Activated B cell treated with CpG ODN at 0.5 μM for 24 hours (primary cell): ENCODE data around the gene HOMER1. TPM values are rescaled to one million over a fixed set of nuclear protein-coding genes. Genes with fewer than 3 reads are reported as not detected.

Experiments used
- ATAC-seq: fragments of 200-7000 bp; cut with Tn5 transposase; one replicate; pipeline ENCODE4 v1.10.0; 2021; ENCODE audit warnings: low read depth, mild to moderate bottlenecking, moderate library complexity
- CTCF ChIA-PET: fragments of 350-600 bp; sonication (Branson Sonifier 250); formaldehyde crosslinking; loops from one replicate; lab custom pipeline; 2021; ENCODE audit warnings: antibody characterized with exemption; lab: Charles Lee
- POLR2A ChIA-PET: fragments of 350-600 bp; sonication (Branson Sonifier 250); formaldehyde crosslinking; loops from one replicate; lab custom pipeline; 2021; ENCODE audit warnings: antibody characterized with exemption; lab: Charles Lee
- DNase-seq: peaks from one replicate; pipeline ENCODE4 v3.0.0; 2022
- H3K27ac Mint-ChIP-seq: one replicate; pipeline ENCODE4 v1.8.0; 2020; ENCODE audit warnings: mixed read lengths
- H3K27me3 Mint-ChIP-seq: one replicate; pipeline ENCODE4 v1.8.0; 2021; ENCODE audit warnings: mixed read lengths
- H3K36me3 Mint-ChIP-seq: one replicate; pipeline ENCODE4 v1.8.0; 2021; ENCODE audit warnings: low read depth, mixed read lengths
- H3K4me1 Mint-ChIP-seq: one replicate; pipeline ENCODE4 v1.8.0; 2021; ENCODE audit warnings: mixed read lengths
- H3K4me3 Mint-ChIP-seq: one replicate; pipeline ENCODE4 v1.8.0; 2020; ENCODE audit warnings: mild to moderate bottlenecking, mixed read lengths
- H3K9me3 Mint-ChIP-seq: one replicate; pipeline ENCODE4 v1.8.0; 2020; ENCODE audit warnings: mixed read lengths
- CTCF ChIP-seq: fragments of 200-600 bp; IDR thresholded peaks from one replicate; pipeline ENCODE4 v1.8.0; 2022; ENCODE audit warnings: antibody characterized with exemption, mild to moderate bottlenecking
- intact Hi-C: fragments of 100-400 bp; cut with micrococcal nuclease; formaldehyde crosslinking; loops from one replicate; pipeline ENCODE4 v1.15.1; 2024
- total RNA-seq: library from RNA; stranded (reverse); gene quantifications from 2 replicates; pipeline ENCODE4 v1.2.3, GENCODE V29; 2022

The HOMER1 gene
- total RNA-seq, 1 donor from 2014 or later: 3.2 TPM

DNA sequence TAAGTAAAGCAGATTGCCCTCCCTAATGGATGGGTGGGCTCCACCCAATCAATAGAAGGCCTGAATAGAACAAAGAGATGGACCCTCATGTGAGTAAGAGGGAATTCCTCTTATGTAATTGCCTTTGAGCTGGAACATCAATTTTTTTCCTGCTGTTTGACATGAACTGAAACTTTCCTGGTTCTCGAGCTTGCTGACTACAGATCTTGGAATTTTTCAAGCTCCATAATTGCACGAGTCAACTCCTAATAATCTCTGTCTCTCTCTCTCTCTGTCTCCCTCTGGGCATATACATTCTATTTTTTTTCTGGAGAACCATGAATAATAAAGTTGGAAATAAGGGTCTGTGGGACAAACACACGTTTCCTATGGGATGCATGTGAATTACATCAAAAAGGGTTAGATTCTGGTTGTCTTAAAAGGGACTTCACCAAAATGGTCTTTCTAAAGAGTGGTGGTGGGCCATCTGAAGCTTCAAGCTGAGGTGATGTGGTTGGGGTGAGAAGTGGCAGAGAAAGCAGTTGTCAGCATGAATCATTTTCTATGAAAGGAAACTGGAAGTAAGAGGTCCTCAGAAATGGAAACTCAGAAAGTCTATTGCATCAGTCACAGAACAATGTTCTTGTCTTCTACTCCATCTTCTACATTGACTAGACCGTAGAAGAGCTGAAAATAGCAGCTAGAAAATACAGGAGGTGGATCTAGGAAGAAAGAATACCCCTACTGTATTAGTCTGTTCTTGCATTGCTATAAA is 47.0 kb upstream of the HOMER1 start:
- Mint-ChIP-seq H3K4me1 (peaks cover 22% of the 10 kb centered on the region), H3K9me3 (no peaks in the 10 kb centered on the region), H3K27ac (peak overlapping the region; percentile 65), H3K4me3 (no peak overlapping the region), H3K27me3 (peaks cover 3% of the 10 kb centered on the region), H3K36me3 (no peaks in the 10 kb centered on the region)
- no peak for TF ChIP-seq CTCF
- DNase-seq (no peak), ATAC-seq (no peak)
- CTCF ChIA-PET: interaction anchor here (1.2 to 1.4 kb wide), 2 partner anchors 297 to 298 kb away, joined by 3 to 4 read pairs; no protein-coding TSS in a partner anchor
- POLR2A ChIA-PET: interaction anchor here (1.2 kb wide), 1 partner anchor 46 kb away, joined by 6 read pairs; the partner anchor contains the start of gene HOMER1
- intact Hi-C loops: no loop called here

DNA sequence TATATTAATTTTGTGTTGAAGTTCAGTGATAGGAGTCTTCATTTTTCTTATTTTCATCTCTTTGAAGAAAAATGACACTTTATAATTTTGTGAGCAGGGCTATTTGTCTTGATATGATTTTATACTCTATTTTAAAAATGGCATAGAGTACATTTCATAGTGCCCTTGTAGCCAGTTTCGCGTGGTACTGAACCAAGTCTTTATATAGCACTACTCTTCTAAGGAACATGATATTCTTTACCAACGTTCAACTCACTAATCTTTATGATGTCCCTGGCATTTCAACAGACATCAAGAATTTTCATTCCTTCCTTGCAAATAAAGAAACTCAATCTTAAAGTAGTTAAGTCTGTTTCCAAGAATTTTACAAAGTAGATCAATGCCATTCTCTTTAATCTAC is 41.5 kb upstream of the HOMER1 start:
- peaks cover 2% of the 10 kb centered on the region for H3K4me1 Mint-ChIP-seq
- intact Hi-C loops: no loop called here
- no peak for DNase-seq
- ChIA-PET POLR2A (no interaction called here), CTCF (no interaction called here)
- ATAC-seq: no peak
- H3K9me3 Mint-ChIP-seq: peaks cover 2% of the 10 kb centered on the region
- peaks cover 3% of the 10 kb centered on the region for H3K27me3 Mint-ChIP-seq
- no peaks in the 10 kb centered on the region for H3K36me3 Mint-ChIP-seq
- no peak overlapping the region for H3K4me3 Mint-ChIP-seq
- H3K27ac Mint-ChIP-seq: no peak overlapping the region
- TF ChIP-seq CTCF: no peak

DNA sequence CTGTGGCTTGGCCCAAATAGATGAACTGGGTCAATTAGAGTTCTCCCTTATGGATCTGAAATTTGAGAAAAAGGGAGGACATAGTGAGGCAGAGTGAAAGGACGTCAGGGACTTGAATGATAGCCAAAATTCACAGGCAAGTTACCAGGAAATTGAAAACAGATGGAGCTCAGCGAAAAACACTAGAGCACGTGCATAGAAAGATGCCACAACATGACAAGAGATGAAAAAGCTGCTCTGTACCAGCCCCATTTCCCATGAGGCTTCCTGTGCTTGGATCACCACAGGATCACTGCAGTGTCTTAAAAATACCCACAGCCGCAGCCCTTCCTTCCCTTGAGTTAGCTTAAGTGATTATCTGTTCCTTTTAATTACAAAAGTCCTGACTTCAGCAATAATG is 39.0 kb upstream of the HOMER1 start:
- intact Hi-C loops: no loop called here
- H3K4me1 Mint-ChIP-seq: peaks cover 2% of the 10 kb centered on the region
- H3K36me3 Mint-ChIP-seq: no peaks in the 10 kb centered on the region
- H3K9me3 Mint-ChIP-seq: peaks cover 2% of the 10 kb centered on the region
- H3K27ac Mint-ChIP-seq: no peak overlapping the region
- no peak for ATAC-seq
- ChIA-PET CTCF (interaction anchor here (1.3 kb wide), 1 partner anchor 530 kb away, joined by 4 read pairs; no protein-coding TSS in a partner anchor), POLR2A (no interaction called here)
- DNase-seq: no peak
- no peak overlapping the region for H3K4me3 Mint-ChIP-seq
- TF ChIP-seq CTCF: no peak
- peaks cover 3% of the 10 kb centered on the region for H3K27me3 Mint-ChIP-seq

DNA sequence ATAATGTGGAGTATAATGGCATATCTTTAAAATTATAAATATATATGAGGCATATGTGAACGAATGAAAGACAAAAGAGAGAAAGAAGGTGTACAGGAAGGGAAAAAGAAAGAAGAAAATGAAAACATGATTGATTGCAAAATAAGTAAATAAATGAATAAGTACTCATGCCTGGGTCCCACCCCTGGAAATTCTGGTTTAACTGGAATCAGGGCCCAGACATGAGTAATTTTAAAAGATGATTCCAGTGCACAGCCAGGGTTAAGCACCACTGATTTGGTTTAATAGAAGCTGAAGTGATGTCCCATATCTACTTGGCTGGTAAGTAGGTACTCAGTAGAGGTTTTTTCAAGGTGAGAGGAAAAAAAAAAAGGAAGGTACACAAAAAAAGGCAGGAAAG is 34.0 kb upstream of the HOMER1 start:
- CTCF ChIA-PET: no interaction called here
- ATAC-seq: no peak
- TF ChIP-seq CTCF: no peak

DNA sequence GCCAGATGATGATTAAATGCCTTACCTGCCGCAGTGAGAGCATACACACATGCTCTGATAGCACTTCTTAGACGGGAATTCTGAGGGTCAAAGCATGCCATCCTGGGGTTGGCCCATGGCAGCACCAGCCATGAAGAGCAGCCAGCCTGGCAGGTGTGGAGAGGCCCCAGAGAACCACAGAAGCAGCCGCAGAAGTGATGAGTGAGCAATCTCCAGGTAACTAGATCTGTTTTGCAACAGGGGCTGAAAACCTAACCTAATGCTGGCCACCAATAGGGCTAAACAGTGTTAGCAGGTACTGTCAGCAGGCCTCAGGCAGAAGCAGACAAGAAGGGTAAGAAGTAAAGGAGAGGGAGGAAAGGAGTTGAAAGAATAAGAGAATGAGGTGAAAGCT is 33.5 kb upstream of the HOMER1 start:
- no peak for DNase-seq
- ATAC-seq: no peak
- H3K4me1 Mint-ChIP-seq: no peaks in the 10 kb centered on the region
- no peak for TF ChIP-seq CTCF
- POLR2A ChIA-PET: no interaction called here
- intact Hi-C loops: no loop called here
- H3K27me3 Mint-ChIP-seq: peaks cover 3% of the 10 kb centered on the region
- H3K27ac Mint-ChIP-seq: no peak overlapping the region
- H3K36me3 Mint-ChIP-seq: no peaks in the 10 kb centered on the region
- no peak overlapping the region for H3K4me3 Mint-ChIP-seq
- peaks cover 2% of the 10 kb centered on the region for H3K9me3 Mint-ChIP-seq
- CTCF ChIA-PET: no interaction called here

More for the DNA sequence above, 34.0 kb upstream of the HOMER1 start:
- intact Hi-C loops: no loop called here
- DNase-seq: no peak
- POLR2A ChIA-PET: no interaction called here
- Mint-ChIP-seq H3K27me3 (peaks cover 3% of the 10 kb centered on the region), H3K27ac (no peak overlapping the region), H3K4me3 (no peak overlapping the region), H3K9me3 (peaks cover 2% of the 10 kb centered on the region), H3K4me1 (no peaks in the 10 kb centered on the region), H3K36me3 (no peaks in the 10 kb centered on the region)
